ENCODE results near the gene DCDC1.

DCDC1 gene

DNA sequence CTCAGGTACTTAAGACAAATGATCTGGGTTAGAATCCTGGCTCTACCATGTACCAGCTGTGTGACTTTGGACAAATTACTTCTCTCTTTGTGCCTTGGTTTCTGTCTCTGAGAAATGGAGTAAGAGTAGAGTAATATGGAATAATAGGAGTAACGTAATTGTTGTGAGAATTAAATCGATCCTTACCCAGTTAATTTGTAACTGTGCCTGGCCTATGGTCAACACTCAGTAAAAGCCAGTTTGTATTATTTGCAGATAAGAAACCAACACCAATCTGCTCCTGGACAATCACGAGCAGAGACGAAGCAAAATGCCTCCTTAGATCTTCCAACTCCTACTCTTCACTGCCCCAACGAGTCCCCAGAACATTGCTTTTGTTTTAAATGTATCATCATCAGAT, 266.7 kb downstream of the DCDC1 start:
- no peak for DNase-seq (ENCODE audit: low read depth)

DNA sequence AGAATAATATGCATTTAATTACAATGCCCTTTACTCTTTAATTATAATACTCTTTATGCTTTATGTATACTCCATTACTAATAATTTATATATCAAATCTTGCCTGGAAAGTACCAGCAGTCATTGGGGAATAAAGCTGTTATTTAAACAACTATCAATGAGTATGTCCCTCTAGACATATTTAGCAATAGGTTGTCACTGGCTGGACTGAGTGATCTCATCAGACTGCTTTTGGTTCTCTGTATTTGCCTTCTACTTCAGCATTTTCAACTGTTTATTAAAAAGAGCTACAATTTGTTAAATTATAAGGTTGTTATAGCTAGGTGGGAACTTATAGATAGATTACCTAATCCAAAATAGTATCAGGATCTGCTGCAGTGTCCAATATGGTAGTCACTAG, 267.2 kb downstream of the DCDC1 start:
- DNase-seq (ENCODE audit: low read depth): no peak

DNA sequence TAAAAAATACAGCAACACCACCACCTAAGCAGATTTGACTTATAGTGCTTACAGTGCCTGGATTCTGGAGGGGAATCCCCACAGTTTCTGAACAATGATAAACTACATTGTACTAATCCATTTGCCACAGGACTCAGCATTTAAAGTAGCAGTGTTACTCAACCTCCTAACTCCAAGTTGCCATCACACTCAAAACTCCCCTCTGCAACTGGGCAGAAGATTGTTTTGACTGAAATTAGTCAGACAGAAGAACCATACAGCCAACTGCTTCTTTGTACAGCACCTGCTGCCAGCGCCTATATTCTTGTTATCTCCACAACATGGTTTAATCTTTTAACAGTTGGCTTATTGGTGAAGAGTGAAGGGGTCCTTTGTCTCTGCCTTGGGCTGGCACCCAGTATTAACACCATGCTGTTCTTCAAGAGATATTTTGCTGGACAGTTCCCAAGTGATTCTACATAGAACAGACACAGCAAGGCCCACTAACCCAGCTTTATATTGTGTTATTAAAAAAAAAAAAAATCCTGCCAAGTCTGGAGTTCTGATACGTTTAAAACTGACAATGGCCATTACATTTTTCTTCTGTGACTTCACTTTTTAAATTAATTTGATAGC, 273.2 kb downstream of the DCDC1 start:
- no peak for DNase-seq (ENCODE audit: low read depth)

DNA sequence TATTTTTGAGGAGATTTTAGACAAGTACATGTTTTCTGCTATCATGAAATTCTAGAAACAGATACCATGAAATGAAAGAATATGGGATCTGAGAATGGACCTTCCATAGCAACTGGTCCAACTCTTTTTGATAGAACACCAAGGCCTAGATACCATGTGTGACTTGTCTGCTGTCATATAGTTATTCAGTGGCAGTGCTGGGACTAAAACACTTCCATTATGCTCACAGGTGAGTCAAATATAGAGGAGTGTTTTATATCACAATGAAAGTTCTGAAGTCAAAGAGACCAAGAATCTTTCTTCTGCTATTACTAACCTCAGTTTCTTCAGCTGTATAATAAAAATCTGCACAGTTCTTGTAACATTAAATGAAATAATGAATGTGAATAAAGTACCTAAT, 276.9 kb downstream of the DCDC1 start:
- no peak for DNase-seq (ENCODE audit: low read depth)

DNA sequence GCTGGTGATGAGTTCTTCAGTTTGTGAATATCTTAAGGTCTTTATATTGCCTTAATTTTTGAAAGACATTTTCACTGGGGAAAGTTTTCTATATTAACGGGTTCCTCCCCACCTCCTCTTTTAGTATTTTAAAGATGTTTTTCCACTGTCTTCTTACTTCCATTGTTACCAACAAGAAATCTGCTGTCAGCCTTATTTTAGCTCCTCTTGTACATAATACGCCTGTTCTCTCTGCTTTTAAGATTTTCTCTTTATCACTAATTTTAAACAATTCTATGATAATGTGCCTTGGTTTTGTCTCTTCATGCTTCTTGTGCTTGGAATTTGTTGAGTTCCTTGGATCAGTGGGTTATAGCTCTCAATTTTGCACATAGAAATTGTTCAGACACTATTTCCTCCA, 280.4 kb downstream of the DCDC1 start:
- DNase-seq (ENCODE audit: low read depth): no peak

DNA sequence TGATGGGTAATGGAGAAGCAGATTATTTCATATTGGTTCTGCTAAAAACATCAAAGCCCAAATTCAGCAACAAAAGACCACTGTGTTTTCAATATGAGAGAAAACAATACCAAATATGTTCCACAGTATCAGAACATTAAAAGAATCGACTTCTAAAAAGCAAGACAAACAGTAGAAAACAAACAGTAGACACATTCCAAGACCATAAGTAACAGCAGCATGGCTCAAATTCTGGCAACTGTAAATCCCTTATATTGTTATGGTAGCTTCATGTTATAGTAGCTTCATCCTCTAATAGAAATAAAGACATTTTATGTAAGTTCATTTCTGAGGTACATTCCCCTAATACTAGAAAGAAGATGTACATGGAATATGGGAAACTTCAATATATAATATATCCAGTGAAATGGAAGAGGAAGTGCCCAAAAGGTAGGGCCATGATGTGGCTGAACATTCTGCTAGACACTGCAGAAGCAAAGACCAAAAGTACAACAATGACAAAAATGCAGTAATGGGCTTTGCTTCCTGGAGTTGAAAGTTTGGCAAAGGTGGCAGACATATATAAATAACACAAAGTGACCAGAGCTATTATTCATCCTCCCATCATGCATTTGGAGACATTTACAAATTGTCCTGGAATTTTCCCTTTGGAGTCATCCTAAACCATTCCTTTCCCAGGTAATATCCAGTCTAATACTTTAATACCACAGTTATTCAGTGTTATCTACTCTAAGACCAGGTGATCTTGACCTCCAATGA, 299.9 kb downstream of the DCDC1 start:
- no peak for DNase-seq (ENCODE audit: low read depth)

DNA sequence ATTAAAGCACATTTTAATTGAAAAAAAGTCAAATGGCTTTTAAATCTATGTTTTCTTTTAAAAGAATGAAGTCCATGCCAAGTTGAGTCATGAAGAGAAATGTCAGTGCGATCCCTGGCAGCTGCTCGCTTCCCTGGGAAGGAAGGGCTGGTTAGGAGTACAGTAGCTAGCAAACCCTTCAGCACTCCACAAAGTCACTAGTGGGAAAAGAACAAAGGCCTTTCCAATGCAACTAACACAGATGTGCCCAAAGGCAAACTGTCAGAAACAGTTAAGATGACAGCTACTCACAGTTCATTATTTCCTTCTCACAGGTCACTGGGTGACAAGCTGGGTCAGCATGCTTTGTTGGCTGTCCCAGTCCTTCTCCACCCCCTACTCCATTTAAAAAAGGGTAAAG, 308.7 kb downstream of the DCDC1 start:
- no peak for DNase-seq (ENCODE audit: low read depth)

DNA sequence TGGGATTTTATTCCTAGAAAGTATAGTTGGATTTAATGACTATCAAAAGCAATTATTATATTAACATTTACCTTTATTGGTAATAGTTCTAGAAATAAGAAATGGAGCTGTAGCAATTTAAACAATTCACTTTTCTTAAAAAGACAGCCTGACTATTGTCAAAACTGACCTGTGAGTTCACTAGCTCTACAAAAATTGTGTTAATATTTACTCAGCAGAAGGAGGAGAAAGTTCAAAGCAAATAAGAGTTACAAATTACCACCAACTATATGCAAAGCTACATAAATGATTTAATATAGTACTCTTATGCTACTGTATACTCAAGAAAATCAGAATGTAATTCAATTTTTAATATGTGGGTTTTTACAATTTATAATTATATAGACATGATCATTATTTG, 310.0 kb downstream of the DCDC1 start:
- no peak for DNase-seq (ENCODE audit: low read depth)

DNA sequence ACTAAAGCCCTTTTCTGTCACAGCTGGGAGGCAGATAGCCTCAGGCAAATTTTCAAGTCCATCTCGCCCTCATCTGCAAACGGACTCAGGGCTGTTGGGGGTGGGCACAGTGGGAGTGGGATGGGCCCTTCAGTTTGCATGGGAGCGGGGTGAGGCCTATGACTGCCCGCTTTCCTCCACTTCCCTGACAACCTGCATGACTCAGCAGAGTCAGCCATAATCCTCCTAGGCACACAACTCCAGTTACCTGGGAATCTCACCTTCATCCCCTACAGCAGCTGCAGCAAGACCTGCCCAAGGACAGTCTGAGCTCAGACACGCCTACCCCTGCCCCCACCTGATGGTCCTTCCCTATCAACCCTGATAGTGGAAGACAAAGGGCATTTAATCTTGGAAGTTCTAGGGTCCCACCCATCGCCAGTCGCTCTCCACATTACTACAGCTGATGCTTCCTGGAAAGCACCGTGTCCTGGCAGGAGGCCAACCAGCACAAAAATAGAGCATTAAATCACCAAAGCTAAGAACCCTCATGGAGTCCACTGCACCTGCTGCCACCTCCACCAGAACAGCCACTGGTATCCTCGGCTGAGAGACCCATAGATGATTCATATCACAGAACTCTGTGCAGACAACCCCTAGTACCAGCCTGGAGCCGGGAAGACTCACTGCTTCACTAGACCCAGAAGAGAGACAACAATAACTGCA, 319.3 kb downstream of the DCDC1 start:
- DNase-seq (ENCODE audit: low read depth): no peak

DNA sequence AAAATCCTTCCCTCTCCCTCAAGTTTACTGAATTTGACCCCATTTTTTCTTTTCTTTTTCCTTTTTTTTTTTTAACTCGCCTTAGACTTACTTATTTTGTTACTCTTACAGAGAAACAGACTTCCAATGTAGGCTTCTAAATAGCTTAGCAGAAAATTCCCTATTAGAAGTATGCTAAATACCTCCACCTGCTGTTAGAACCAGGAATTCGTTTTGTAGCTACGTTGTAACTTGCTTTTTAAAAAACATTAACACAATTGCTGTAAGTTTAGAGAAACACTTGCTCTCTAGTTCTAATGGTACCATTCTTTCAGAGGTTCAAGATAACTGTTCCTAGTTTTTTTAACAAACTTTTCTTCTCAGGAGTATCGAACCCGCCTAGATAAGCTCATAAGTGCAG, 324.2 kb downstream of the DCDC1 start:
- no peak for DNase-seq (ENCODE audit: low read depth)

DNA sequence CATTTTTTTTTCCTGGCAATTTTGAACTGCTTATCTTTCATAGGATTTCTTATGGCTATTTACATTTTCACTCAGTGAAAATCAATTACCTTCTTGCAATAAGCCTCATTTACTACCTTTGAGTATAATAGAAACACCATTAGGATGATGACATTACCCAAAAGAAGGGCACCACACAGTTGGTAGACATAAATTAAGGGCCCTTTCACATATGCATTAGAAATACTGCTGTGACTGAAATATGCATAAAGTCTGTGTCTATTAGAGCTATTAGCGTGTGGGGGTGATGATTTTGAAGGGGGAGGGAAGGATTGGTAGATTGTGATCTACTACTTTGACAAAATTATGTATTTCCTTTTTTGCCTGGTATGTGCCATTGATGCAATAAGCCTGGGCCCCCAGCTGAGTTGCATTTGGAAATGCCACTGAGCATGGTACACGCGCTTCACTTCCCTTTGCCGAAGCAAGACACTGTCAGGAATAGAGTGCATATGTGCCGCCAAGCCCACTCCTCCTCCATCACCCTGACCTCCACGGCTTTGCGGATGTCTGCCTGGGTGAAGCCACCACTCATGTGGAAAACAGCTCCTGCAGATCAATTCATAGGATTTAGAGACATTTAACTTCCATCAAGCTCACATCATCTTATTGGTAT, 339.3 kb downstream of the DCDC1 start:
- no peak for DNase-seq (ENCODE audit: low read depth)

DNA sequence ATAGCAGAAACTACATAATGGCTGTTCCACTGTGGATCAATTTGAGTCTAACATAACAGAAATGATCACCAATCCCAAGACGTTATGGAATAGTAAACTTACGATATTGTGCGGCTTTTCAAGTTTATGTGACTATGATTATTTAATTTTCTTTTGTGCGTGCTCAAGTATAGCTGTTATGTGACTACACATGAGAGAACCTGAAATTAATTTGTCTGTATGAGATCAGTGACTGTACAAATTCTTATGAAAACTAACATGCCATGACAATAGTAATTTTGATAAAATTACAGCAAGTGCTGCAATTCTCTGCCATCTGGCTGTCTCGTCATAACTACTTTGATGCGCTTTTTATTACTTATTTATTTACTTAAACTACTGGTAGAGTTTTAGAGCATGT, 343.2 kb downstream of the DCDC1 start:
- no peak for DNase-seq (ENCODE audit: low read depth)

DNA sequence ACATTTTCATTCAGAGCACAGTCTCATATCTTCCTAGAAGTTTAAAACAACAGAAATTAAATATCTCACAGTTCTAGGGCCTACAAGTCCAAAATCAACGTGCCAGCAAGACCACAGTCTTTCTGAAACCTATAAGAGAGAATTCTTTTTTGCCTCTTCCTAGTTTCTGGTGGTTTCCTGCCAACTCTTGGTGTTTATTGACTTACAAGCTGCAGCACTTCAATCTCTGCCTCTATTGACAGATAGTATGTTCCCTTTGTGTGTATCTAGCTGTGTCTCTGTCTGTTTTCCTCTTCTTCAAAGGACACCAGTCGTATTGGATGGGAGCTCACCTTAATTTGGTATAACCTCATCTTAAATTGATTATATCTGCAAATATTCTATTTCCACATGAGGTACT, 347.5 kb downstream of the DCDC1 start:
- no peak for DNase-seq (ENCODE audit: low read depth)

DNA sequence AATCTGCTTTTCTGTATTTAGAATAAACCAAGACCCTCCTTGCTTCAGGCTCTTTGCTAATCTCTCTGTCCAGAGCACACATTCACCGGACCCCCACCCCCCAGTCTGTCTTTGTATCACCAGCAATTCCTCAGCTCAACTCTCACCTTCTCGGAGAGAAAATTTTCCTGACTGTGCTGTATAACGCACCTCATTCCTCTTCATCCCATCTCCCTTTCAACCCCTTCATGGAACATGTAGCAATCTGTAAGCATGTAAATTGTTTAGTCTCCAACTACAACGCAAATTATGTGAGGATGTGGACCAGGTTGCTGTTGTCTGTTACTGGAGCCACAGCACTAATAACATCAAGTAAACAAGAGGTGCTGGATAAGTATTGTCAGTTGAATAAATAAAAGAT, 349.8 kb downstream of the DCDC1 start:
- DNase-seq (ENCODE audit: low read depth): no peak

DNA sequence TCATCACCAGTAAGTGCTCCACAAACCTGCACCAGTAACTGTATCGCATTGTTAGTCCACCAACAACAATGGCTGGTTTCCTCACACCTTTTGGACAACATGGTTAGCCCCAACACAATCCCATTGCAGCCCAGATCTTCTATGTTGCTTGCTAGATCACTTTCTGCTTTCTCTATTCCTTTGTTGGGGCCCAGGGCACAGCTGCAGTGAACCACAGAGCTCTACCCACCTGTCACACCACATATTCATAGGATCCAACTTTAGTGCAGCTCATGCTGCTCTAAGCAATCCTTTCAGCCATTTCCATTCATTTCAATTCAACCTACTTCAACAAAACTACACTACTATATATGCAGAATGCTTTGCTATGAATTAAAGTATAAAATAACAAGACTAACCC, 364.3 kb downstream of the DCDC1 start:
- no peak for DNase-seq (ENCODE audit: low read depth)

DNA sequence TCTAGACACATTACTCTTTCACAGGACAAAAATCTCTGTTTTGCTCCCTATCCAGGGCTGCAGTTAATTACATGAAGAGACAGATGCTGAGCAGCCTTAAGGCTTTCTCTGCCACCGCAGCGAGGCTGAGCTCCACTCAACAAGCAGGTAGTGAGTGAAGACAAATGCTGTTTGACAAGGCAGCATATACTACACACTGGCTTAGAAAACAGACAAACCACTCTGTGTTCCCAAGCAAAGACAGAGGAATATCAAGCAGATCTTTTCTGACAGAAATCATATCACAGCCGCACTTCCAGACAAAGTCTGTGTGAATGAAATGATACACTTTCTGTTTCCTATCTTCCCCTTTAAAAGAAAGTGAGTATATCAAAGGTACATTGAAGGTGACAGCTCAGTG, 368.1 kb downstream of the DCDC1 start:
- DNase-seq (ENCODE audit: low read depth): no peak

DNA sequence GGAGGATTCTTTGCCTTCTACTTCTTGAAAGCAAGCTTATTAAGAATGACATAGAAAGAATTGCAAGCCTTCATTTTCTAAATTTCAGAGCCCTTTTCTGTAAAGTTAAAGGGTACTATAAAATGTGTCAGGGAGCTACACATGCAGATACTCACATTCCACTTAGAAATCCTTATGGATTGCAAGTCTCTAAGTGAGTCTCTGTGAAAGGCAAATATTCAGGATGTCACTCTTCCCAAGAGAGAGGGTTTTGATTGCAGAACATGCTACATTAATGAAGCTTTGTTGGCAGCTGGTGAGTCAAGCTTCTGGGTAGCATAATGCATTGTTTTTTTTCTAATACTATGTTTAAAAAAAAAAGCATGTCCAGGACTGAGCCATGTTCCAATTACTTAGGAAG, 369.2 kb downstream of the DCDC1 start:
- DNase-seq (ENCODE audit: low read depth): no peak

DNA sequence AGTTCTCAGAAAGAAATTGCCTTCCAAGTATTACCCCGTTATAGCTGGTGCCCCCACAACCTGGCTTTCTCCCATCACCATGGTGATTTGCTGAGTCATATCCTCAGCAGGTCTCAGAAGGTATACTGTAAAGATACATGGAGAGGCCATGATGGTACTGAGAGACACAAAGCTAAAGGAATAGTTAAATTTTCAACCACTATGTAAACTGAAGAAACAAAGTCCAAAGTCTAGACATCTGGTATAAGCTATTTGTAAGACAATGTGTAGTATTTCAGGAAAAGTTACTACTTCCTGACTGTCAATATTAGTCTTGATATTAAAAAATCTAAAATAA, 377.1 kb downstream of the DCDC1 start:
- no peak for DNase-seq (ENCODE audit: low read depth)

DNA sequence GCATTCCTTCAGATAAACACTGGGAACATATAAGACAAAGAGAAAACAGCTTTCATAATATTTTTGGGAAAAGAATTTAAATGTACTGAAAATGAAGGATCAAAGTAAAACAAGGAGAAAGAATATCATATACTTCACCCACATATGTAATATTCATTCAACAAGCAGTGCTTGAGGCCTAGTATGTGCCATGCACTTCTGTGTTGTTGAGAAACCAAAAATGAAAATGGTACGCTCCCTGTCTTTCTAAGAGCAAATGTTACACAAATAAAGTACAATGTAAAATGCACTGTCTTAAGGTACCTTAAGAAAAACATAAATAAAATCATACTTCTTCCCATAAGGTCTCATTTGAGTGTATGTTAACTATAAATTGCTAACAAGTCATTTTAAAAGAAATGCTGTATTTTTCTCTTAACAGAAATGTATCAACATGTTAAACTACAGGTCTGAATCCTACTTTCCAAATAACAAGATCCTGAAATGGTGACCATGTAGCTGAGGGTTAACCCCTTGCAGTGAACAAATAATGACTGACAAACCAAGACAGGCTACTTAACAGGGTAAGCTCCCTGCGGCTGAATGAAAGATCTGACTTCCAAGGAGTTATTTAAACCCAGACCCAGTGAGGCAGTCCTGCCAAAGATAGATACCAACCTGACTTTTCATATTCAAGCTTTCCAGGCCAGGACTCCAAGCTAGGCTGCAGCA, 377.6 kb downstream of the DCDC1 start:
- no peak for DNase-seq (ENCODE audit: low read depth)

DNA sequence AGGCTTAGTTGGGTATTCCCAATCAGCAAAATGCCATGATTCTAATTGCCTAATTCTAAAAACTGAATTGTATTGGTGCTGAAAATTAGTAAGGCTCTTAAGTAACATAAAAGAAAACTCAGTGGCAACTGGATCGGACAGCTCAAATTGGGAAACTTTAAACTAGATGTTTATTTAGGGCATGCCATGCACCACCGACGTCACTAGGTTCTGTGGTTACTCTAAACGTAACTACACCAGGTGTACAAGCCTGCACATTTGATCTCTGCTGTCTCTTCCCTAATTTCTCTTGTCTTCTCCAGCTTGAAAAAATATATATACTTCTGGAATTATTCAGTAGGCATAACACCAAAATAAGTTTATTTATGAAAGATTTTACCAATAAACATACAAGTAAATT, 378.2 kb downstream of the DCDC1 start:
- DNase-seq (ENCODE audit: low read depth): no peak

DNA sequence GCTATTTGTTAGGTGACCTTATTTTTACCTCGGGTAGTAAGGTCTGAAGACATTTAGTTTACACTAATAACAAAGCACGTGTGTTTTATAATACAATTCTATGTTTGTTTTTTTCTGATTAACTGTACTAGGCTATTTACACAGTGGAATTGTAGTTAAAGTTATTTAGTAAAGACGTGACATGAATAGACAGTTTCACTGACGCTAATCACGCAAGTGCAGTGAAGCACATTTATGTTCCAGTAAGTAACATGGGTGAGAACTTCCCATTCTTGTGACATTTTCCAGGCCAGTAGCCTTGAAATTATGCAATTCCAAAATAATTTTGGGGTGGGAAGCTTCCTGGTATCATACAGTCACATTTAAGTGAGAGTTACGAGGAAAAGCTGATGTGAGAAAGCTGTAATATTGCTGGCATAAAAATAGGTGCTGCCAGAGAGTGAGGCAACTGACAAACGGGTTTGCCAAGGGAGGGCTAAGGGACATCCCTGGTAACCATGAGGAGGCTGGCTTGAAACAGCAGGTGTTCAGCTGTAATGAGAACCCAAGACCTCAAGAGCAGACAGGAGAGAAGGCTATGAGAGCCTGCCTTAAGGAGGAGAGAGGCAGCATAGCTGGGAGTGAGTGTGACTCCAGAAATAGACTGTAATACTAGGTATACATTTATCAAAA, 378.8 kb downstream of the DCDC1 start:
- DNase-seq (ENCODE audit: low read depth): no peak

DNA sequence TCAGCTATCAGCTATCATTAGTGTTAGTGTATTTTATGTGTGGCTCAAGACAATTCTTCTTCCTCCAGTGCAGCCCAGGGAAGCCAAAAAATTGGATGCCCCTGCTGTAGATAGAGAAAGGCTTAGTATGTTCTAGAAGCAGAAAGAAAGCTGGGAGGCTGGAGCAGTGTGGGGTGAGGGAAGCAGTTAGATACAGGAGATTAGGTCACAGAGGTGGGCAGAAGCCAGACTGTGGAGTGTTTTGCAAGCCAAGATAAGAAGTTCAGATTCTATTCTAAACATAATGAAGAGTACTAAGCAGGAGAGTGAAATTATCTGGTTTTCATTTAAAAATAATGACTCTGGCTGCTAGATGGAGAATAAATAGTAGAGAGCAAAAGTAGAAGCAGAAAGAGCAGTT, 381.7 kb downstream of the DCDC1 start:
- DNase-seq (ENCODE audit: low read depth): no peak
